SK-N-MC (cell line): ENCODE results near the gene CC2D2B.
"Not testable (repeated sequence)": the region's sequence is repeated elsewhere in the genome, so short reads cannot be mapped to it uniquely, and the experiment has no call there.

Source experiments
- DNase-seq: peaks from one replicate; pipeline ENCODE4 v3.0.0-alpha.2; 2011; ENCODE audit warnings: low read depth, low spot score
- H3K27ac ChIP-seq: fragments of 200-600 bp; sonication (generic); 2 replicates; pipeline ENCODE4 v1.5.1; 2016; ENCODE audit warnings: mixed run types
- H3K36me3 ChIP-seq: fragments of 200-600 bp; sonication (generic); 2 replicates; pipeline ENCODE4 v1.6.1; 2017; ENCODE audit warnings: antibody characterized with exemption, low read length, mixed read lengths; ENCODE audit not compliant: insufficient read depth
- H3K4me3 ChIP-seq: fragments of 200-600 bp; sonication (generic); 2 replicates; pipeline ENCODE4 v1.5.1; 2016
- H3K9ac ChIP-seq: fragments of 200-600 bp; sonication (generic); 2 replicates; pipeline ENCODE4 v1.8.0; 2017; ENCODE audit warnings: mixed run types, mixed read lengths; ENCODE audit not compliant: insufficient read length
- H3K9me3 ChIP-seq: fragments of 200-600 bp; sonication (generic); 2 replicates; pipeline ENCODE4 v1.6.1; 2017; ENCODE audit warnings: low read depth, mild to moderate bottlenecking, antibody characterized with exemption, low read length, moderate library complexity, mixed read lengths
- EZH2 ChIP-seq: fragments of 200-600 bp; sonication (generic); IDR thresholded peaks from one replicate; pipeline ENCODE4 v1.6.1; 2017; ENCODE audit warnings: antibody characterized with exemption
- FOXP2 ChIP-seq: optimal IDR thresholded peaks from 2 replicates; pipeline ENCODE3; 2011; ENCODE audit warnings: mild to moderate bottlenecking, moderate library complexity; ENCODE audit not compliant: insufficient read depth; ENCODE audit errors: extremely low read length, control extremely low read depth
- POLR2AphosphoS5 ChIP-seq: IDR thresholded peaks from 2 replicates; pipeline ENCODE4 v1.6.1; 2012; ENCODE audit warnings: mild to moderate bottlenecking, low read depth, low read length, borderline replicate concordance

The CC2D2B gene

GRCh38 chr10:96041146-96041545, 133.4 kb downstream of the CC2D2B start:
- Histone ChIP-seq H3K9me3 (no peaks in the 10 kb centered on the region), H3K4me3 (no peak overlapping the region), H3K36me3 (peaks cover 2% of the 10 kb centered on the region; the same call in 1 of the 2 replicates), H3K9ac (no peak overlapping the region), H3K27ac (no peak overlapping the region)
- no peak for DNase-seq
- TF ChIP-seq EZH2 (no peak), FOXP2 (no peak), POLR2AphosphoS5 (no peak)

GRCh38 chr10:96043033-96043892, 135.5 kb downstream of the CC2D2B start, which contains the start of gene CCNJ:
Gene CCNJ (plus strand): TSS chr10:96043583. CDS start chr10:96044394, 811 bp downstream.
- peaks cover 11% of the 10 kb centered on the region for H3K36me3 ChIP-seq
- no peak within 1 kb of the TSS for H3K27ac ChIP-seq
- TF ChIP-seq FOXP2, result no peak
- no peak for TF ChIP-seq EZH2
- TF ChIP-seq POLR2AphosphoS5, result peak; percentile 61; the same call in 1 of the 2 replicates
- H3K9me3 ChIP-seq, result no peaks in the 10 kb centered on the region
- H3K4me3 ChIP-seq, result peak within 1 kb of the TSS; percentile 82
- no peak for DNase-seq
- peak within 1 kb of the TSS; percentile 89 for H3K9ac ChIP-seq

- no peak overlapping the region for H3K27ac ChIP-seq
- no peak for DNase-seq
- H3K9me3 ChIP-seq, result no peaks in the 10 kb centered on the region
- TF ChIP-seq FOXP2 (no peak), EZH2 (no peak), POLR2AphosphoS5 (no peak)
- peak overlapping the region; percentile 89 for H3K9ac ChIP-seq
- peaks cover 11% of the 10 kb centered on the region for H3K36me3 ChIP-seq
- peak overlapping the region; percentile 82 for H3K4me3 ChIP-seq
Observed at GRCh38 chr10:96043893-96044715, 136.3 kb downstream of the CC2D2B start.

DNA sequence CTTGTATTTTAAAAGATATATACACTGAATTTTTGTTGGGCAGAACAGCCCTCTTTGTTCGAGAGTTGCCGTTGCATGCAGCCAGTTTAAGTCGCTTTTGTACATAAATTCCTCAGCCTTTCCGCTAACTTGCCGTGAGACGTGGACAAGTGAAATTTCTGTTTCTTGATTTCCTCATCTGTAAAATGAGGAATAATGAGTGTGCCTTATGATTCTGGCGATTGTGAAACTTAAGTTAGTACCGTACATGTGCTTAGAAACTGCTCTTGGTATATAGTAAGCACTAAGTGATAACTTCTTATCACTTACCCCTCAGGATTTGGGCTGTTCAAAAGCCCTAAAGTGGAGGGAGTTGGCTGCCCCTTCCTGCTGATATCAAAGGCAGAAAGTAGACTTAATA, 137.0 kb downstream of the CC2D2B start:
- H3K9me3 ChIP-seq, result no peaks in the 10 kb centered on the region
- no peak for DNase-seq
- peak overlapping the region; percentile 82 for H3K4me3 ChIP-seq
- TF ChIP-seq FOXP2 (no peak), POLR2AphosphoS5 (no peak), EZH2 (no peak)
- peaks cover 12% of the 10 kb centered on the region for H3K36me3 ChIP-seq
- H3K27ac ChIP-seq, result no peak overlapping the region
- H3K9ac ChIP-seq, result peak overlapping the region; percentile 89

- peaks cover 13% of the 10 kb centered on the region for H3K36me3 ChIP-seq
Observed at GRCh38 chr10:96046546-96046945, 138.8 kb downstream of the CC2D2B start.

GRCh38 chr10:96047004-96047649, 139.4 kb downstream of the CC2D2B start:
- H3K4me3 ChIP-seq, result no peak overlapping the region

More at GRCh38 chr10:96046546-96046945, 138.8 kb downstream of the CC2D2B start:
- no peak for DNase-seq
- Histone ChIP-seq H3K4me3 (no peak overlapping the region), H3K9ac (no peak overlapping the region), H3K27ac (no peak overlapping the region), H3K9me3 (no peaks in the 10 kb centered on the region)
- TF ChIP-seq POLR2AphosphoS5, result no peak
- no peak for TF ChIP-seq EZH2
- no peak for TF ChIP-seq FOXP2

GRCh38 chr10:96047925-96048324, 140.2 kb downstream of the CC2D2B start:
- not testable (repeated sequence) for H3K9me3 ChIP-seq, H3K27ac ChIP-seq, H3K4me3 ChIP-seq, H3K9ac ChIP-seq, DNase-seq
- peaks cover 13% of the 10 kb centered on the region for H3K36me3 ChIP-seq

More at GRCh38 chr10:96047004-96047649, 139.4 kb downstream of the CC2D2B start:
- Histone ChIP-seq H3K9ac (no peak overlapping the region), H3K36me3 (peaks cover 13% of the 10 kb centered on the region), H3K27ac (no peak overlapping the region), H3K9me3 (no peaks in the 10 kb centered on the region)
- TF ChIP-seq FOXP2 (no peak), EZH2 (no peak), POLR2AphosphoS5 (no peak)
- DNase-seq, result no peak

- no peak overlapping the region for H3K27ac ChIP-seq
- H3K9ac ChIP-seq, result no peak overlapping the region
- peaks cover 17% of the 10 kb centered on the region for H3K36me3 ChIP-seq
- TF ChIP-seq EZH2 (no peak), FOXP2 (no peak), POLR2AphosphoS5 (no peak)
- no peak overlapping the region for H3K4me3 ChIP-seq
- no peak for DNase-seq
- no peaks in the 10 kb centered on the region for H3K9me3 ChIP-seq
Observed at GRCh38 chr10:96049340-96049739, 141.6 kb downstream of the CC2D2B start.
